Fibroblast of skin of right quadriceps (primary cell): ENCODE results near the gene INTS13.
"Not testable (repeated sequence)": the region's sequence is repeated elsewhere in the genome, so short reads cannot be mapped to it uniquely, and the experiment has no call there.

Experiments
- DNase-seq: peaks from one replicate; pipeline ENCODE4 v3.0.0-alpha.2; 2013

Gene INTS13

DNA sequence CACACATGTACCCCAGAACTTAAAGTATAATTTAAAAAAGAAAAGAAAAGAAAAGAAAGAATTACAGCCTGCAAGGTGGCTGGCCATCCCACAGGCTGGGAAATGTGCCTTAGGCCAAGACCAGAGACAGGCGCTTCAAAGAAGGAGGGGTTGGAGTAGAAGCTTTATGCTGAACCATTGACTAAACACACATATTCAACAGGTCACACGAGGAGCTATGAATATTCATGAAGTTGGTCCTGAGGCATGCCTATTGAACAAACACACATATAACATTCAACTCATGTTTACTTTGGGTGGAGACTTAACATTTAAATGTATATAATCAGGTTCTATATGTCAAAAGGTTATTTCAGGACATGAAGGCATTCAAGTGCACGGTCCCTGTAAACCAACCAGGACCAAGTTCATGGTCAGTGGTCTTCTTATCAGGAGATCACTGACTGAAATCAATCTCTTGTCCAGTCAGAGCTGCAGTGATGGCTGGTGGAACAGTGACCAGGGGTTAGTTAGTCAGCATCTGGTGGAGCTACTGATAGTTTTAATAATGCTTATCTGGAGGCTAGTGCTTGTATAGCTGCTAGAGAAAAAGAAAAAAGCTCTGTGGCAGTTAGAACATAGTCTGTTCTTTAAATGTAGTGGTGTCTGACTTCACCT lies 69.2 kb downstream of the INTS13 start:
- DNase-seq: no peak

GRCh38 chr12:26867080-26867479 lies 70.7 kb downstream of the INTS13 start:
- no peak for DNase-seq

GRCh38 chr12:26863515-26863914 lies 74.3 kb downstream of the INTS13 start:
- no peak for DNase-seq

GRCh38 chr12:26862787-26863186 lies 75.0 kb downstream of the INTS13 start:
- not testable (repeated sequence) for DNase-seq

GRCh38 chr12:26861690-26862089 lies 76.1 kb downstream of the INTS13 start:
- no peak for DNase-seq

- DNase-seq: no peak
Measured at GRCh38 chr12:26857465-26858176, 80.2 kb downstream of the INTS13 start.

GRCh38 chr12:26855337-26855736 lies 82.4 kb downstream of the INTS13 start:
- DNase-seq: no peak
